Hepatocyte (in vitro differentiated cells): ENCODE results near the gene EIF6. TPM values are rescaled to one million over a fixed set of nuclear protein-coding genes. Genes with fewer than 3 reads are reported as not detected.

Experiments used
- DNase-seq: peaks from one replicate; pipeline ENCODE4 v3.0.0-alpha.2; 2016; ENCODE audit warnings: low spot score
- H2AFZ ChIP-seq: fragments of 200-600 bp; sonication (generic); 2 replicates; pipeline ENCODE4 v1.6.0; 2016; ENCODE audit warnings: antibody characterized with exemption, mild to moderate bottlenecking
- H3K27ac ChIP-seq: fragments of 200-600 bp; sonication (generic); 2 replicates; pipeline ENCODE4 v1.5.1; 2016; ENCODE audit warnings: mild to moderate bottlenecking
- H3K27me3 ChIP-seq: fragments of 200-600 bp; sonication (generic); 2 replicates; pipeline ENCODE4 v1.6.1; 2016
- H3K36me3 ChIP-seq: fragments of 200-600 bp; sonication (generic); replicated peaks from 2 replicates; pipeline ENCODE4 v1.5.1; 2016; ENCODE audit warnings: low read depth; ENCODE audit not compliant: insufficient read depth
- H3K4me1 ChIP-seq: fragments of 200-600 bp; sonication (generic); 2 replicates; pipeline ENCODE4 v1.5.1; 2016; ENCODE audit warnings: mild to moderate bottlenecking, moderate library complexity; ENCODE audit not compliant: insufficient read depth
- H3K4me2 ChIP-seq: fragments of 200-600 bp; sonication (generic); 2 replicates; pipeline ENCODE4 v1.6.0; 2016
- H3K4me3 ChIP-seq: fragments of 200-600 bp; sonication (generic); 2 replicates; pipeline ENCODE4 v1.5.1; 2016; ENCODE audit warnings: mild to moderate bottlenecking
- H3K79me2 ChIP-seq: fragments of 200-600 bp; sonication (generic); 2 replicates; pipeline ENCODE4 v1.6.0; 2017; ENCODE audit warnings: mild to moderate bottlenecking
- H3K9me2 ChIP-seq: fragments of 200-600 bp; sonication (generic); replicated peaks from 2 replicates; pipeline ENCODE4 v1.6.0; 2017; ENCODE audit warnings: mild to moderate bottlenecking; ENCODE audit not compliant: insufficient read depth
- H3K9me3 ChIP-seq: fragments of 200-600 bp; sonication (generic); 2 replicates; pipeline ENCODE4 v1.5.1; 2016; ENCODE audit warnings: low read depth, mild to moderate bottlenecking
- H4K20me1 ChIP-seq: fragments of 200-600 bp; sonication (generic); 2 replicates; pipeline ENCODE4 v1.6.0; 2016; ENCODE audit warnings: mild to moderate bottlenecking; ENCODE audit not compliant: insufficient read depth, poor library complexity, severe bottlenecking
- CTCF ChIP-seq: fragments of 200-600 bp; sonication (generic); IDR thresholded peaks from 2 replicates; pipeline ENCODE4 v1.5.1; 2016; ENCODE audit warnings: antibody characterized with exemption, mild to moderate bottlenecking; ENCODE audit not compliant: poor library complexity
- EZH2 ChIP-seq: fragments of 200-600 bp; sonication (generic); IDR thresholded peaks from 2 replicates; pipeline ENCODE4 v1.6.1; 2016; ENCODE audit warnings: antibody characterized with exemption, mild to moderate bottlenecking, borderline replicate concordance
- EZH2phosphoT487 ChIP-seq: fragments of 200-600 bp; sonication (generic); IDR thresholded peaks from one replicate; pipeline ENCODE4 v1.6.1; 2018; ENCODE audit warnings: antibody characterized with exemption, mild to moderate bottlenecking, low read depth, moderate library complexity; ENCODE audit not compliant: unreplicated experiment, severe bottlenecking
- WGBS: methylation state at CpG from one replicate; pipeline ENCODE4 v1.1.6; 2016; ENCODE audit warnings: low lambda C conversion rate; ENCODE audit errors: missing lambda C conversion rate; 5-methylcytosine and 5-hydroxymethylcytosine counted together
- polyA plus RNA-seq: library from polyadenylated mRNA; unstranded; fragments of >200 nt; fragmentation: Nextera tagmentation; extraction: Ambion mirVana; gene quantifications from 2 replicates; pipeline ENCODE4 v1.2.1, GENCODE V29; 2016
- total RNA-seq: library from RNA; depleted of rRNA; stranded (reverse); fragments of >200 nt; gene quantifications from 2 replicates; pipeline ENCODE4 v1.2.3, GENCODE V29; 2014

Gene EIF6
- total and polyA plus RNA-seq, 2 experiments from 2014 or later, result 112 to 230 TPM

GRCh38 chr20:35243317-35243716 lies 41.3 kb downstream of the EIF6 start:
- WGBS, result 64% methylated on average over 2 of the region's 2 CpGs
- no peaks in the 10 kb centered on the region for H3K79me2 ChIP-seq

DNA sequence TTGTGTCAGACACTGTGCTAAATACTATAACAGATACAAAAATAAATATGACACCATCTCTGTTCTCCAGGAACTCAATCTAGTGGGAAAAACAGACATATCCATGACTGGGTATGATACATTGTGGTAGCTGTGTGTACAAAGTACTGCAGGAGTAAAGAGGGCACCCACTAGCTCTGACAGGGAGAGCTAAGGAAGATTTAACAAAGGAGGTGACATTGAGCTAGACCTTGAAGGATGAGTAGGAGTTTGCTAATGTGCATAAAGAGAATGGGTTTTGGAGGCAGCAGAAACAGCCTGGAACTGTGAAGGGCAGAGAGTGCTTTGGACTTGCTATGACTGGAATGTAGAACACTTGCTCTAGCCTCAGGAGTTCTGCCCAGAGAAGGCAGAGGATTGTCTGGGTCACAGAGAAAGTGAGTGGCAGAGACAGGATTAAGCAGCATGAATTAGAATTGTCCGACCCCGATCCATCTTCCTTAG lies 43.7 kb downstream of the EIF6 start:
- Histone ChIP-seq H3K36me3 (no peaks in the 10 kb centered on the region), H3K4me3 (no peak overlapping the region), H3K79me2 (no peaks in the 10 kb centered on the region), H3K27ac (no peak overlapping the region), H3K9me2 (no peaks in the 10 kb centered on the region), H4K20me1 (no peaks in the 10 kb centered on the region), H3K4me1 (no peaks in the 10 kb centered on the region), H2AFZ (no peak overlapping the region), H3K4me2 (no peak overlapping the region), H3K9me3 (no peaks in the 10 kb centered on the region), H3K27me3 (no peaks in the 10 kb centered on the region)
- DNase-seq, result no peak
- WGBS, result 75% methylated on average over 2 of the region's 2 CpGs
- TF ChIP-seq EZH2phosphoT487, result no peak
- TF ChIP-seq EZH2, result no peak
- no peak for TF ChIP-seq CTCF

More at GRCh38 chr20:35243317-35243716, 41.3 kb downstream of the EIF6 start:
- Histone ChIP-seq H3K36me3 (no peaks in the 10 kb centered on the region), H3K9me2 (no peaks in the 10 kb centered on the region), H3K4me2 (no peak overlapping the region), H2AFZ (no peak overlapping the region), H3K27ac (no peak overlapping the region), H3K4me1 (no peaks in the 10 kb centered on the region), H3K4me3 (no peak overlapping the region), H3K27me3 (no peaks in the 10 kb centered on the region), H4K20me1 (no peaks in the 10 kb centered on the region), H3K9me3 (no peaks in the 10 kb centered on the region)
- DNase-seq, result no peak
- TF ChIP-seq CTCF, result no peak
- no peak for TF ChIP-seq EZH2phosphoT487
- TF ChIP-seq EZH2, result no peak

DNA sequence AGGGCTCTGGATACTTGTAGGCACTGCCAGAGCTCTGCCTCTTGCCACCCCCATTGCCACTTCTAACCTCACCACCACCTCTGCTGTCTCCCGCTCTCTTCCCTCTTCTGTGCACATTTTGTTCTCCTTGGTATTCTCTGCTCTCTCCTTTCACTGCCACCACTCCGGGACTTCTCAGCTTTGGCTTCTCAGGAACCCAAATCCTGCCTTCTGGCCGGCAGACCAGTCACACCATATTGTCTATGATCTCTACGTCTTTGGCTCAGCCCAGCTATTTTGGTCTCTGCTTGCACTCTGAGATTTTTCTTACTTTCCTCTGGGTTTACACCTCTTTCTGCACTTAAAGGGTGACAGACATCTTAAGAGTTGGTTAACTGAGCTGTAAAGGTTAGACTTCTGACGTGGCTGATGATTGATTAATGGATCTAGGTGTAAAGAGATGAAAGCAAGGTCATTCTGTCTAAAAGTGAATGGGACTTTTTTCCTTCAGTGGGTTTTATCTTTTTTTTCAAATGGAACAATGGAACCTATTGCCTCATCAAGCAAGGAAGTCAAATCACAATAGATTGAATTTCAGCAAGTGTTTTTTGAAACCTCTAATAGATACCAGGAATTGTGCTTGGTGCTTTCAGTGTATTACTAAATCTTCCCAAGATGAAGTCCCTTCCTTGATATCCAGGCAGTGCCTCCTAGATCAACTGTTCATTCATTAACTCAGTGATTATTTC lies 44.3 kb downstream of the EIF6 start:
- Histone ChIP-seq H3K79me2 (no peaks in the 10 kb centered on the region), H3K4me2 (no peak overlapping the region), H3K9me2 (no peaks in the 10 kb centered on the region), H3K27me3 (no peaks in the 10 kb centered on the region), H3K36me3 (no peaks in the 10 kb centered on the region), H2AFZ (no peak overlapping the region), H3K27ac (no peak overlapping the region), H3K9me3 (no peaks in the 10 kb centered on the region), H3K4me3 (no peak overlapping the region), H3K4me1 (no peaks in the 10 kb centered on the region), H4K20me1 (no peaks in the 10 kb centered on the region)
- TF ChIP-seq CTCF, result no peak
- TF ChIP-seq EZH2, result no peak
- no peak for TF ChIP-seq EZH2phosphoT487
- WGBS, result 55% methylated on average over 5 of the region's 5 CpGs
- no peak for DNase-seq
